Stimulated activated CD4-positive, alpha-beta T cell treated with anti-CD3 and anti-CD28 coated beads, Interleukin-15, amount 100 ng/mL, for 48 hours (primary cell): ENCODE data around the gene ISG15.
"Not testable (repeated sequence)": the region's sequence is repeated elsewhere in the genome, so short reads cannot be mapped to it uniquely, and the experiment has no call there.

ENCODE experiments used
- DNase-seq, 2 donors: peaks; one replicate each; pipeline ENCODE4 v3.0.0-alpha.2; 2020; ENCODE audit warnings: low read depth in 2 of 2

Gene ISG15

GRCh38 chr1:975365-975764, 37.9 kb upstream of the ISG15 start:
- no peak for DNase-seq

GRCh38 chr1:975896-976683, 37.2 kb upstream of the ISG15 start:
- peak; percentile 42 to 60 for DNase-seq

GRCh38 chr1:976791-977190, 36.5 kb upstream of the ISG15 start:
- not testable (repeated sequence) for DNase-seq

GRCh38 chr1:978069-978834, 35.0 kb upstream of the ISG15 start:
- DNase-seq, result no peak

- no peak for DNase-seq
Measured at GRCh38 chr1:978835-979743, 34.2 kb upstream of the ISG15 start.

GRCh38 chr1:979744-980072, 33.6 kb upstream of the ISG15 start:
- DNase-seq, result no peak

GRCh38 chr1:980137-980571, 33.1 kb upstream of the ISG15 start:
- no peak for DNase-seq

GRCh38 chr1:980602-981395, 32.5 kb upstream of the ISG15 start:
- no peak for DNase-seq

- DNase-seq, result no peak
Measured at GRCh38 chr1:981491-981954, 31.8 kb upstream of the ISG15 start.

- no peak for DNase-seq
Measured at GRCh38 chr1:981955-982558, 31.2 kb upstream of the ISG15 start, which contains the start of gene PERM1. PERM1 (minus strand) TSS chr1:982093; CDS start chr1:981029, 1,064 bp downstream.

- DNase-seq, result no peak
Measured at GRCh38 chr1:982765-983436, 30.4 kb upstream of the ISG15 start.

- peak in 1 of 2 donors; percentile 42 for DNase-seq
Measured at GRCh38 chr1:983798-984475, 29.4 kb upstream of the ISG15 start.

- DNase-seq, result no peak
Measured at GRCh38 chr1:984476-984814, 28.9 kb upstream of the ISG15 start.

GRCh38 chr1:985126-985525, 28.2 kb upstream of the ISG15 start:
- no peak for DNase-seq

GRCh38 chr1:988061-988460, 25.2 kb upstream of the ISG15 start:
- not testable (repeated sequence) for DNase-seq

- DNase-seq, result not testable (repeated sequence)
Measured at GRCh38 chr1:991275-991674, 22.0 kb upstream of the ISG15 start.

GRCh38 chr1:991895-992294, 21.4 kb upstream of the ISG15 start:
- no peak for DNase-seq

GRCh38 chr1:992362-992761, 20.9 kb upstream of the ISG15 start:
- DNase-seq, result no peak

GRCh38 chr1:993379-993995, 19.8 kb upstream of the ISG15 start:
- DNase-seq, result no peak
